Measurements from ENCODE around the gene LRRC41.

DNA sequence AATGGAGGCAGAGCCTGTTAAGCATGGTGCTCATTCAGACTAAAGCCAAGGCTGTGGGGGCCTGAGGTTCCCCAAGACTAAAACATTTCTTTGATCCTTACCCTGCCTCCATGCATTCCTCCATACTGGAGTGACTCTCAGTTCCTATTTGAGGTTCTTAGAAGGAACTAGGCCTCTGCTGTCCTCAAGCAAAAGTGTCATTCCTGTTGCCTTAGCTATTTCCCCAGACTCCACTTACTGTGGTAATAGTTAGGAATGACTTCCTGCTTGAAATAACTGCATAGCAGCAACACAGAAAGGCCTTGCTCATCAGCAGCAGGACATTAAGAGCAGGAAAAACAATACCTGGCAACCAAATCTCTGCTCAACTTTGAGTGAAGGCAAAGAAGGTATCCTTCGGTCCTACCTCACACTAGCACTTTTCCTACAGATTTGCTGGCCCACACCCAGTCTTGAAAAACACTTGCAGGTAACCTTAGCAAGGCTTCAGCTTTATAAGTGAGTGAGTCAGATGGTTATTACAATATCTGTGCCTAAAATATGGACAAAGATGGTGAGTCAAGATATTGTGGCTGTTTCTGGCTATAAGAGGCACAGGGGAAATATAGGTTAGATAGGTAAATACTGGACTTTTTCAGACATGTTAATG, 14.8 kb downstream of the LRRC41 start:
- TF ChIP-seq ZNF548 (tag by site-specific recombination; IDR thresholded peaks at IDR 0.05) (no peak), KLF1 (tag by site-specific recombination; IDR thresholded peaks at IDR 0.05) (no peak), YY2 (tag by site-specific recombination; IDR thresholded peaks at IDR 0.05) (no peak), ZNF248 (tag by site-specific recombination; IDR thresholded peaks at IDR 0.05) (no peak), ZNF707 (tag by site-specific recombination; IDR thresholded peaks at IDR 0.05) (no peak), SETDB1 (IDR thresholded peaks at IDR 0.05; ENCODE audit: insufficient read length, low read length) (no peak), ZNF391 (tag by site-specific recombination; IDR thresholded peaks at IDR 0.05; ENCODE audit: borderline replicate concordance, low read depth) (no peak), ZNF621 (tag by site-specific recombination; IDR thresholded peaks at IDR 0.05) (no peak), ZNF658 (tag by site-specific recombination; IDR thresholded peaks at IDR 0.05) (no peak), ZNF660 (tag by site-specific recombination; IDR thresholded peaks at IDR 0.05) (no peak), YY1 (tag by site-specific recombination; IDR thresholded peaks at IDR 0.05) (no peak), ZNF335 (tag by site-specific recombination; conservative IDR thresholded peaks at IDR 0.05) (no peak), ZBTB8A (tag by site-specific recombination; IDR thresholded peaks at IDR 0.05) (no peak)
- TF ChIP-seq, protein P1, sequence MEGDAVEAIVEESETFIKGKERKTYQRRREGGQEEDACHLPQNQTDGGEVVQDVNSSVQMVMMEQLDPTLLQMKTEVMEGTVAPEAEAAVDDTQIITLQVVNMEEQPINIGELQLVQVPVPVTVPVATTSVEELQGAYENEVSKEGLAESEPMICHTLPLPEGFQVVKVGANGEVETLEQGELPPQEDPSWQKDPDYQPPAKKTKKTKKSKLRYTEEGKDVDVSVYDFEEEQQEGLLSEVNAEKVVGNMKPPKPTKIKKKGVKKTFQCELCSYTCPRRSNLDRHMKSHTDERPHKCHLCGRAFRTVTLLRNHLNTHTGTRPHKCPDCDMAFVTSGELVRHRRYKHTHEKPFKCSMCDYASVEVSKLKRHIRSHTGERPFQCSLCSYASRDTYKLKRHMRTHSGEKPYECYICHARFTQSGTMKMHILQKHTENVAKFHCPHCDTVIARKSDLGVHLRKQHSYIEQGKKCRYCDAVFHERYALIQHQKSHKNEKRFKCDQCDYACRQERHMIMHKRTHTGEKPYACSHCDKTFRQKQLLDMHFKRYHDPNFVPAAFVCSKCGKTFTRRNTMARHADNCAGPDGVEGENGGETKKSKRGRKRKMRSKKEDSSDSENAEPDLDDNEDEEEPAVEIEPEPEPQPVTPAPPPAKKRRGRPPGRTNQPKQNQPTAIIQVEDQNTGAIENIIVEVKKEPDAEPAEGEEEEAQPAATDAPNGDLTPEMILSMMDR (tag by site-specific recombination; IDR thresholded peaks at IDR 0.05): no peak

Measured in HEK293 (cell line).